ENCODE measurements around the gene TNXB.
A peak's percentile ranks its signal among the peaks of the same experiment; 100 is the strongest.
"Not testable (repeated sequence)": the region's sequence is repeated elsewhere in the genome, so short reads cannot be mapped to it uniquely, and the experiment has no call there.

The TNXB gene

DNA sequence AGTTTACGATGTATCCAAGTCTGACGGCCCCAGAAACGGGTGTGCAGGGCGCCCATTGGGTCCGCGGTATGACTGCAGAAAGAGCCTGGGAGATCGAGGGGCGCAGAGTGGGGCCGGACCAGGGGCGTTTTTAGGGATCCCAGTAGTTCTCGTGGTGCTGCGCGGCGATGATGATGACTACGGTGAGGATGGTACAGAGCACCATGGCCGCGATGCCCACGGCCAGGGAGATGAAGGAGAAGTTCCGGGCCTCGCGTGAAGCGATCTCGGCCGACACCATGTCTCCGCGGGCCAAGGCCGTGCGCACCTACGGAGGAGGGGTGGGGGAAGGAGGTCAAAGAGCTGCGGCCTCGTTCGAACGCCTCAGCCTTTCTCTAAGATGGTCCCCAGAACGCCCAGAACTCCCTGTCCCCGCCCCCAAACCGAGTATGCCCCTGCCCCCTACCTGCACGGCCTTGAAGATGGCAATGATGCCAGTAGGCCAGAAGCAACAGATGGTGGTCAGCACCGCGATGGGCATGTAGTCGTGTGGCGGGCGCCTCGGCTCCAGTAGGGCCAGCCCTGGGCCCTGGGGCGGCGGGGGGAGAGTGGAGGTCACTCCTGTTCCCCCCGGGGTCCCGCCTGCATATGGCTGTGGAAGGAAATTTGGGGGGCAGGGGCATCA, 40.1 kb upstream of the TNXB start:
- H3K4me1 Mint-ChIP-seq (ENCODE audit: low read depth), result peaks cover 21% of the 10 kb centered on the region
- no peaks in the 10 kb centered on the region for H3K36me3 Mint-ChIP-seq (ENCODE audit: low read depth)
- H3K9me3 Mint-ChIP-seq, result no peaks in the 10 kb centered on the region
- H3K27me3 Mint-ChIP-seq (ENCODE audit: low read depth), result peaks cover 70% of the 10 kb centered on the region
- DNase-seq (ENCODE audit: low spot score), result no peak
- peak overlapping the region; percentile 79 for H3K4me3 Mint-ChIP-seq
- peak overlapping the region; percentile 29 for H3K27ac Mint-ChIP-seq

DNA sequence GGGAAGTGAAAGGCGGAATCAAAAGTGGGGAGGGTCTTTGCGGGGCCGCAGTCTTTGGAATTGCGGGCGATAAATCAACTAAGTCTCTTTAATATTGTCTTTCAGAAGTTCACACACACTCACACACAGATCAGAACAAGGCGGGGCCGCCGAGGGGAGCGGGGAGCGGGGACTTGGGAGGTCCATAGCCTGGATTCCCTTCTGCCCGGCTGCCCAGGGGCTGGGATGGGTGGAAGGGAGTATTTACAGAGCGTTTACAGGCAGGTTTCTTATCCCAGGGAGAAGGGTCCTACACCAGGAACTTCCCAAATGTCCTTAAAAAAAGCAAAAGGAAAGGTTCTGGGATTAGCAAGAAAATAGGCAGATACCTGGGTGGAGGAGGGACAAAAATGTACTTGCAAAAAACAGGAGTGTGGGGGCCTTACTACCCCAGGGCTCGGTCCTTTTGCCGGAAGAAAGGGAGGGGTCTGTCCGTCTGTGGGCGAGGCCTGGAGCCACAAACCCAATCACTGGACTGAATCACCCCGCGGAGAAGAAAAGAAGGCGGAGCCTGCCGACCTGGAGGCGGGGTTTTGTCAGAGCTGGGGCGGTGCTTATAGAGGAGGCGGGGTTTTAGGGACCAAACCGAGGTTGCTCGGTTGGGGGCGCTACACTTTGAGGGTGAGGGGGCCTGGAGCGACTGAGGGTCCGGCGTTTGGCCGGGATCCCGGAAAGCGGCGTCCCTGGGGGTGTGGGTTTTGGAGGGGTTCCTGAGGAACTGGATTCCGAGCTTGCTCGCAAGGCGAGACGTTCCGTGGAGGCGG, 39.4 kb upstream of the TNXB start:
- Mint-ChIP-seq H3K27me3 (ENCODE audit: low read depth) (peaks cover 69% of the 10 kb centered on the region), H3K4me3 (peak overlapping the region; percentile 79), H3K4me1 (ENCODE audit: low read depth) (peaks cover 19% of the 10 kb centered on the region), H3K27ac (peak overlapping the region; percentile 29), H3K36me3 (ENCODE audit: low read depth) (no peaks in the 10 kb centered on the region), H3K9me3 (no peaks in the 10 kb centered on the region)
- peak; percentile 63 for DNase-seq (ENCODE audit: low spot score)

GRCh38 chr6:32147401-32148132, 38.4 kb upstream of the TNXB start:
- Mint-ChIP-seq H3K36me3 (ENCODE audit: low read depth) (no peaks in the 10 kb centered on the region), H3K27ac (no peak overlapping the region), H3K27me3 (ENCODE audit: low read depth) (peaks cover 60% of the 10 kb centered on the region), H3K4me1 (ENCODE audit: low read depth) (peaks cover 13% of the 10 kb centered on the region), H3K4me3 (no peak overlapping the region), H3K9me3 (no peaks in the 10 kb centered on the region)
- no peak for DNase-seq (ENCODE audit: low spot score)

DNA sequence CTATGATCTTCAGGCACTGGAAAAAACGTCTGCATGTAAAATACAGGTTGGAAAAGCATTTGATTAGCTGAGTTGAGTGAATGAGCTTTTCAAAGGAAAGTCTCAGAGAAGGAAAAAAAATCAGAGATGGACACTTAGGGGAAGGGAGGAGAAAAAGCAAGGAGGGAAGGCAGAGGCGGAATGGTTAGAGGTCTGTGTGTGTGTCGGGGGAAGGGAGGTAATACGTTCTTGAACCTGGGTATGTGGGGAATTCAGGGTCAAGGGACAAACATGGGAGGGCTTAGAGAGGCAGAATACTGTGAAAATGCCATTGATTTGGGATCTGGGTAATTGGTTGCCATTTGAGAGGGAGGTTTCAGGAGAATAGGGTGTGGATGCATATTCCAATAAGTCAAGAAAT, 37.5 kb upstream of the TNXB start:
- Mint-ChIP-seq H3K9me3 (no peaks in the 10 kb centered on the region), H3K27ac (no peak overlapping the region), H3K27me3 (ENCODE audit: low read depth) (peaks cover 59% of the 10 kb centered on the region), H3K36me3 (ENCODE audit: low read depth) (no peaks in the 10 kb centered on the region), H3K4me3 (no peak overlapping the region), H3K4me1 (ENCODE audit: low read depth) (peaks cover 13% of the 10 kb centered on the region)
- DNase-seq (ENCODE audit: low spot score), result no peak

DNA sequence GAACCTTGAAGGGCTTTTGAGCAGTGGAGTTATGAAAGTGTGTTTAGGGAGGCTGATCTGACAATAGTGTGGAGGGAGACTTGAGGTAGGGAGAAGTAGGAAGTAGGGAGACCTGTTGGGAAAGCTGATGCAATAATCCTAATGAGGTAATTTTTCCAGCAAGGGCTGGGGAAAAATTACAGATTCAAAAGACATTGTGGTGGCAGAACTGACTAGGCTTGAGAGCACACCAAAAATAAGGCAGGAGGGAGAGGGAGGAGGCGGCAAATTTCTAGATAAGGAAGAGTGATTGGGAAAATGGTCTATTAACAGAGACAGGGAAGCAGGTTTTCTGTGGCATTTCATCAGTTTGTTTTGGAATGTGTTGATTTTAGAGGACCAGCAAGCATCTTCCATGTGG, 37.1 kb upstream of the TNXB start:
- Mint-ChIP-seq H3K36me3 (ENCODE audit: low read depth) (no peaks in the 10 kb centered on the region), H3K4me1 (ENCODE audit: low read depth) (peaks cover 12% of the 10 kb centered on the region), H3K27ac (no peak overlapping the region), H3K4me3 (no peak overlapping the region), H3K27me3 (ENCODE audit: low read depth) (peaks cover 58% of the 10 kb centered on the region), H3K9me3 (no peaks in the 10 kb centered on the region)
- no peak for DNase-seq (ENCODE audit: low spot score)

DNA sequence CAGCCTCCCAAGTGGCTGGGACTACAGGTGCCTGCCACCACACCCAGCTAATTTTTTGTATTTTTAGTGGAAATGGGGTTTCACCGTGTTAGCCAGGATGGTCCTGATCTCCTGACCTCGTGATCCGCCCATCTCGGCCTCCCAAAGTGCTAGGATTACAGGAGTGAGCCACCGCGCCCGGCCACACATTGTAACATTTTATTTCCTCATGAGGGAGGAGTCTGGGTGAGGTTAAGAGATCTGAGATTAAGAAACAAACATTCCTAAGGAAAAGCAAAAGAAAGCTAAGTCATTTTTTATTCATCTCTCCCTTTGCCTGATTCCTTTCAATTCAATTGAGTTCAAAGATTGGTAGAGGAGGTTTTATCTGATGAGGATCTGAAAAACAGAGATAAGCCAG, 35.1 kb upstream of the TNXB start:
- H3K27me3 Mint-ChIP-seq (ENCODE audit: low read depth), result peaks cover 47% of the 10 kb centered on the region
- H3K4me1 Mint-ChIP-seq (ENCODE audit: low read depth), result peaks cover 11% of the 10 kb centered on the region
- H3K4me3 Mint-ChIP-seq; H3K36me3 Mint-ChIP-seq (ENCODE audit: low read depth); H3K9me3 Mint-ChIP-seq; H3K27ac Mint-ChIP-seq; DNase-seq (ENCODE audit: low spot score): not testable (repeated sequence)

DNA sequence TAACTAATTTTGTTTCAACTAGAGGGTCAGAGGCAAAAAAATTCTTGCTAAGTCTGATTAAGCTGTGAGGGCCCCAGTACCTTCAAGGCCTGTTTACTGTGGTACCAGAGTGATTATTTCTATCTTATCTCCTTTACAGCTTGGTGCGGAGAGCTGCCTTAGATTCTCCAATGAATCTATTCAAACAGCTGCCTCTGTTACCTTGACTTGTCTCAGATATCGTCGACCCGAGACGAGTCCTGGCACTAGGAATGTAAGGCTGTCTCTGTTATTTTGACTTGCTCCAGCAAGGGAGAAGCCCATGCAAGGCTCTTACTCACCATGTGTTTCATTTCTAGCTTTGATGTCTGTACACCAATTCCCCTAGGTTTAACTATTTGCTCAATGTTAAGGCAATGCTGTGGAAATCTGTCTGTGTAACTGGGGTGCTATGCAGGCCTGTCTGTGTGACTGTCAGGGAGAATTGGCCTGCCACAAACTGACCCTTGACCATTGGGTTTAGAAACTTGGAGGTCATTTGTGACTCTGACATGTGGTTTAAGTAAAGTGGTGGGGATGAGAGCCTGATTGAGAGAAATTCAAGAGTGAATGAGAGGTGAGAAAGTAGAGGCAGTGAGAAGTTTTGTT, 31.4 kb upstream of the TNXB start:
- Mint-ChIP-seq H3K27ac (no peak overlapping the region), H3K4me3 (no peak overlapping the region), H3K4me1 (ENCODE audit: low read depth) (no peaks in the 10 kb centered on the region), H3K9me3 (no peaks in the 10 kb centered on the region), H3K36me3 (ENCODE audit: low read depth) (no peaks in the 10 kb centered on the region), H3K27me3 (ENCODE audit: low read depth) (peaks cover 11% of the 10 kb centered on the region)
- DNase-seq (ENCODE audit: low spot score), result no peak

DNA sequence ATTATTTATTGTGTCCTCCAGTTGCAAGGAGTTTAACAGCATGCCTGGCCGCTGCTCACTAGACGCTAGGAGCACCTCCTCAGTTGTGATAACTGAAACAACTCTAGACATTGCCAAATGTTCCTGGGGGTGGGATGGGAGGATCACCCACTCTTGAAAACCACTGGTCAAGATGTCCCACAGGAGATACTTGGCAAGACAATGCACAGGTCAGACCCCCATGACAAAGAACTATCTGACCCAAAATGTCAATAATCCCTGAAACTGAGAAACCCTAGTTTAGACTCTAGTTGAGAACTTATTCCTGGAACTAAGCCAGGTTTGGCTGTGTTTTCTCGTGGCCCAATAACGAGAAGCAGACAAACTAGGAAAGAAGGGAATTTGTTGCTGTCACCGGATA, 30.5 kb upstream of the TNXB start:
- peaks cover 12% of the 10 kb centered on the region for H3K27me3 Mint-ChIP-seq (ENCODE audit: low read depth)
- H3K27ac Mint-ChIP-seq, result no peak overlapping the region
- no peak for DNase-seq (ENCODE audit: low spot score)
- H3K4me3 Mint-ChIP-seq, result no peak overlapping the region
- H3K9me3 Mint-ChIP-seq, result no peaks in the 10 kb centered on the region
- H3K36me3 Mint-ChIP-seq (ENCODE audit: low read depth), result no peaks in the 10 kb centered on the region
- H3K4me1 Mint-ChIP-seq (ENCODE audit: low read depth), result no peaks in the 10 kb centered on the region

- Mint-ChIP-seq H3K4me1 (ENCODE audit: low read depth) (no peaks in the 10 kb centered on the region), H3K36me3 (ENCODE audit: low read depth) (no peaks in the 10 kb centered on the region), H3K27ac (no peak overlapping the region), H3K27me3 (ENCODE audit: low read depth) (peaks cover 14% of the 10 kb centered on the region), H3K9me3 (no peaks in the 10 kb centered on the region), H3K4me3 (no peak overlapping the region)
- no peak for DNase-seq (ENCODE audit: low spot score)
These were observed 28.3 kb upstream of the TNXB start for GRCh38 chr6:32137454-32137853.

DNA sequence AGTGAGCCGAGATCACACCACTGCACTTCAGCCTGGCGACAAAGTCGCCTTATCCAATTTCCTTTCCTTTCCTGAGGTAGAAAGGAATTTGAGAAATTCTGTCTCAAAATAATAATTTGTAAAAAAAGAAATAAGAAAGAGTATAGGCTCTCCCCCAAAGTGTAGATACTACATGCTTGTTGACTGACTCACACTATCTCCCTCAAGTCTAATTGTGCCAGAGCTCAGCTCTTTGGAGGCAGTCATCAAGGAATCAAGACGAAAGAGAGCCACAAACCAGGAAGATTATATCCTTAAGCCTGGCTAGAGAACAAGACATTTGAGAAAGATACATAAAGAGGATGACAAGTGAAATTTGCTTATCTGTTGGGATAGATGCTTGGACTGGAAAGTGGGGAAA, 24.6 kb upstream of the TNXB start:
- Mint-ChIP-seq H3K27ac (no peak overlapping the region), H3K4me3 (no peak overlapping the region), H3K27me3 (ENCODE audit: low read depth) (peaks cover 10% of the 10 kb centered on the region), H3K4me1 (ENCODE audit: low read depth) (peaks cover 10% of the 10 kb centered on the region), H3K36me3 (ENCODE audit: low read depth) (no peaks in the 10 kb centered on the region), H3K9me3 (no peaks in the 10 kb centered on the region)
- no peak for DNase-seq (ENCODE audit: low spot score)

- H3K27ac Mint-ChIP-seq, result no peak overlapping the region
- no peaks in the 10 kb centered on the region for H3K9me3 Mint-ChIP-seq
- H3K4me1 Mint-ChIP-seq (ENCODE audit: low read depth), result peaks cover 19% of the 10 kb centered on the region
These were observed 23.0 kb upstream of the TNXB start for GRCh38 chr6:32132110-32132509.

GRCh38 chr6:32131439-32131948, 22.4 kb upstream of the TNXB start:
- Mint-ChIP-seq H3K4me3 (peak overlapping the region; percentile 30), H3K27me3 (ENCODE audit: low read depth) (peaks cover 10% of the 10 kb centered on the region), H3K4me1 (ENCODE audit: low read depth) (peaks cover 25% of the 10 kb centered on the region), H3K27ac (peak overlapping the region; percentile 31), H3K36me3 (ENCODE audit: low read depth) (peaks cover 9% of the 10 kb centered on the region), H3K9me3 (no peaks in the 10 kb centered on the region)
- no peak for DNase-seq (ENCODE audit: low spot score)

More at GRCh38 chr6:32132110-32132509, 23.0 kb upstream of the TNXB start:
- Mint-ChIP-seq H3K36me3 (ENCODE audit: low read depth) (peaks cover 4% of the 10 kb centered on the region), H3K27me3 (ENCODE audit: low read depth) (peaks cover 10% of the 10 kb centered on the region), H3K4me3 (no peak overlapping the region)
- DNase-seq (ENCODE audit: low spot score), result no peak

DNA sequence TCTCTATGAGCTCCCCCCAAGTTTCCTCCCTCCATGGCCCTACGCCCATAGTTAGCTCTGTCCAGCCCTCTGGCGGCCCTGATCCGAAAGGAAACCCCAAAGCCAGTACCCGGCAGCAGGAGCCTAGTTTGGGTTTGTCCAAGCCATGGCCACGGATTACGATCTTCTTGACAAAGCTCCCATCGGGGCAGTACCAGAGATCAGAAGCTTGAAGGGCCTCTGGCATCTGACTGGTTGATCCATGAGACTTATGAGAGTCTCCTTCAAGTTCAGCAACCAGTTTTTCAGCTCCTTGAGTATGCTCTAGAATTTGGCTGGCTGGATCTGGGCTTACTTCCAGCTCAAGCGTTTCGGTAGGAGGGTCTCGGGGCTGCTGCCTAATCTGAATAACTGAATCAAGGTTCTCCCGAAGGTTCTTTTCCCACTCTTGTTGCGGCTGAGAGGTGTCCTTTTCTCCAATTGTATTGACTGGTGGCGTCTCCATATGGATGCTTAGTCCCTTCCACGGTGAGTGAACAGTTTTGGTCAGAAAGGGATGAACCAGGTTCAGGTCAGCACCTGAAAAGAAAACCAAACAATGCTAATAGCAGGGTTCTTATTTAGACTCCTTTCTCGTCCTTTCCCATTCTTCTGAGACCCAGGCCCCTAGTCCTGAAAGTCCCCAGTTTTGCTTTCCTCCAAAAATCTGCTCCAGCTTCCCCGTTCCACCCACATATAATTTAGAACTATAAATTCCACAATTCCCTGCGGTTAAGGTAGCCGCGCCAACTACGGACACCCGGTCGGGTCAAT, 20.4 kb upstream of the TNXB start:
- Mint-ChIP-seq H3K4me1 (ENCODE audit: low read depth) (peaks cover 31% of the 10 kb centered on the region), H3K9me3 (no peaks in the 10 kb centered on the region), H3K27ac (peak overlapping the region; percentile 91), H3K27me3 (ENCODE audit: low read depth) (peaks cover 8% of the 10 kb centered on the region), H3K36me3 (ENCODE audit: low read depth) (peaks cover 19% of the 10 kb centered on the region), H3K4me3 (peak overlapping the region; percentile 100)
- no peak for DNase-seq (ENCODE audit: low spot score)

Measured in T-helper 2 cell treated with Interferon-gamma antibody and Interleukin-4, amounts not matched to agents 5 μg/mL and 100 μg/mL, for 36 hours (primary cell).